ENCODE results near the gene TMEM256. TPM values are rescaled to one million over a fixed set of nuclear protein-coding genes. Genes with fewer than 3 reads are reported as not detected.

The TMEM256 gene
- total and polyA plus RNA-seq, 9 of the 15 experiments (the other 6 are each of a cell fraction or from before 2014, with no cell fraction given), result 43.4 to 177 (median 68.5) TPM

DNA sequence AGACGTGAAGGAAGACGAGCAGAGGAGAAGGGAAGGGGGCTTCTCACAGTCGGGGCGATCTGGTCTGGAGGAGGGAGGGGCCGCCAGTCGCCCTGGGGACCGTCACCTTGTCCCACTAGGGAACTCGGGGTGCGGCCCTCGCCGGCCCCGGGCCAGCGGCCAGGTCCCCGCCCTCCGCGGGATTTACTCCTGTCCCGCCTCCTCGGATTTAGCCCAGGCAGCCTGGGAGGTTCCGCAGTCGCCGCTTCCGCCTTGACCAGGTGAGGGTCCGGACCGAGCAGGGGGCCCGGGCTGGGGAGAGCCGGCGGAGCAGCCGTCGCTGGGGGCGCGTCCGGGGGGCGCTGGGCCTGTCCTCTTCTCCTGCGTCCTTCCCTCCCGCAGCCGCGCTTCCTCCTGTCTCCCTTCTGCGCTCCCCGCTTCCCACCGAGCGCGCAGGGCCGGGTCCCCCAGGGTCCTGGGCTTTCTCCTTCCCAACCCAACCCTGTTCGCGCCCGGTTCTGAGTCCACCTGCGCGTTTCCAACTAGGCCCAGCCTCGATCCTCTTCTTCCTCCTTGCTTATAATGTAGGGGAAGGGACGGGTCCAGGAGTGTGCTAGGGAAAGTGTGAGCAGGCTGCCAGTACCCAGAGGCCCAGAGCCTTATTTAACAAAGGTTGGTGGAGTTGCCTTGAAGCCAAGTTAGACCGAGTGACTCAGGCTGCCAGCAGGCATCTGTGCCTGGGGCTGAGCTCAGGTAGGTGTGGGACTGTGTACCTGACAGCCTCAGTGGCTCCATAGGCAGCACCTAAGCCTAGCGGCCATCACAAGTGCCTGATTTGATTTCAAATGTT, 22.8 kb downstream of the TMEM256 start, which contains the start of gene TNK1 (continued):
- TF ChIP-seq, protein P1, sequence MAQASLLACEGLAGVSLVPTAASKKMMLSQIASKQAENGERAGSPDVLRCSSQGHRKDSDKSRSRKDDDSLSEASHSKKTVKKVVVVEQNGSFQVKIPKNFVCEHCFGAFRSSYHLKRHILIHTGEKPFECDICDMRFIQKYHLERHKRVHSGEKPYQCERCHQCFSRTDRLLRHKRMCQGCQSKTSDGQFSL (CRISPR knock-in tag; IDR thresholded peaks at IDR 0.05), result no peak
- TF ChIP-seq, protein P1 (tag; IDR thresholded peaks at IDR 0.05), result no peak
- TF ChIP-seq ZNF133 (CRISPR knock-in tag; IDR thresholded peaks at IDR 0.05) (no peak), RBFOX2 (IDR thresholded peaks at IDR 0.05; ENCODE audit: low read depth, low read length) (peak; percentile 74), RBBP5 (IDR thresholded peaks at IDR 0.05; ENCODE audit: borderline replicate concordance, insufficient read depth, low read length, poor library complexity, severe bottlenecking) (no peak), SUPT5H (IDR thresholded peaks at IDR 0.05) (peak; percentile 36; the same call in 1 of the 2 replicates), L3MBTL2 (IDR thresholded peaks at IDR 0.05) (peak; percentile 41; the same call in 1 of the 2 replicates), HNRNPH1 (optimal IDR thresholded peaks at IDR 0.05; ENCODE audit: low read depth, low read length) (no peak), MYNN (IDR thresholded peaks at IDR 0.05) (no peak), MYNN (CRISPR knock-in tag; IDR thresholded peaks at IDR 0.05) (no peak), NFRKB (IDR thresholded peaks at IDR 0.05; ENCODE audit: low read depth) (no peak), PHF21A (IDR thresholded peaks at IDR 0.05; ENCODE audit: borderline replicate concordance, low read depth) (no peak), YY1 (IDR thresholded peaks at IDR 0.05; ENCODE audit: borderline replicate concordance in 1 of 3, control insufficient read depth in 1 of 3, extremely low read depth in 1 of 3, insufficient read depth in 3 of 3, insufficient read length in 1 of 3, insufficient replicate concordance in 2 of 3, low read depth in 1 of 3, low read length in 2 of 3) (no peak), RBM22 (IDR thresholded peaks at IDR 0.05; ENCODE audit: low read depth, low read length, poor library complexity, severe bottlenecking) (no peak), SMAD2 (IDR thresholded peaks at IDR 0.05; ENCODE audit: low read depth, low read length) (no peak), ZNF589 (CRISPR knock-in tag; IDR thresholded peaks at IDR 0.05; ENCODE audit: low read depth) (no peak)
- TF ChIP-seq, protein P2, sequence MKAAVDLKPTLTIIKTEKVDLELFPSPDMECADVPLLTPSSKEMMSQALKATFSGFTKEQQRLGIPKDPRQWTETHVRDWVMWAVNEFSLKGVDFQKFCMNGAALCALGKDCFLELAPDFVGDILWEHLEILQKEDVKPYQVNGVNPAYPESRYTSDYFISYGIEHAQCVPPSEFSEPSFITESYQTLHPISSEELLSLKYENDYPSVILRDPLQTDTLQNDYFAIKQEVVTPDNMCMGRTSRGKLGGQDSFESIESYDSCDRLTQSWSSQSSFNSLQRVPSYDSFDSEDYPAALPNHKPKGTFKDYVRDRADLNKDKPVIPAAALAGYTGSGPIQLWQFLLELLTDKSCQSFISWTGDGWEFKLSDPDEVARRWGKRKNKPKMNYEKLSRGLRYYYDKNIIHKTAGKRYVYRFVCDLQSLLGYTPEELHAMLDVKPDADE (conservative IDR thresholded peaks at IDR 0.05; ENCODE audit: control insufficient read depth, low read depth, low read length), result no peak
- TF ChIP-seq, protein P3, sequence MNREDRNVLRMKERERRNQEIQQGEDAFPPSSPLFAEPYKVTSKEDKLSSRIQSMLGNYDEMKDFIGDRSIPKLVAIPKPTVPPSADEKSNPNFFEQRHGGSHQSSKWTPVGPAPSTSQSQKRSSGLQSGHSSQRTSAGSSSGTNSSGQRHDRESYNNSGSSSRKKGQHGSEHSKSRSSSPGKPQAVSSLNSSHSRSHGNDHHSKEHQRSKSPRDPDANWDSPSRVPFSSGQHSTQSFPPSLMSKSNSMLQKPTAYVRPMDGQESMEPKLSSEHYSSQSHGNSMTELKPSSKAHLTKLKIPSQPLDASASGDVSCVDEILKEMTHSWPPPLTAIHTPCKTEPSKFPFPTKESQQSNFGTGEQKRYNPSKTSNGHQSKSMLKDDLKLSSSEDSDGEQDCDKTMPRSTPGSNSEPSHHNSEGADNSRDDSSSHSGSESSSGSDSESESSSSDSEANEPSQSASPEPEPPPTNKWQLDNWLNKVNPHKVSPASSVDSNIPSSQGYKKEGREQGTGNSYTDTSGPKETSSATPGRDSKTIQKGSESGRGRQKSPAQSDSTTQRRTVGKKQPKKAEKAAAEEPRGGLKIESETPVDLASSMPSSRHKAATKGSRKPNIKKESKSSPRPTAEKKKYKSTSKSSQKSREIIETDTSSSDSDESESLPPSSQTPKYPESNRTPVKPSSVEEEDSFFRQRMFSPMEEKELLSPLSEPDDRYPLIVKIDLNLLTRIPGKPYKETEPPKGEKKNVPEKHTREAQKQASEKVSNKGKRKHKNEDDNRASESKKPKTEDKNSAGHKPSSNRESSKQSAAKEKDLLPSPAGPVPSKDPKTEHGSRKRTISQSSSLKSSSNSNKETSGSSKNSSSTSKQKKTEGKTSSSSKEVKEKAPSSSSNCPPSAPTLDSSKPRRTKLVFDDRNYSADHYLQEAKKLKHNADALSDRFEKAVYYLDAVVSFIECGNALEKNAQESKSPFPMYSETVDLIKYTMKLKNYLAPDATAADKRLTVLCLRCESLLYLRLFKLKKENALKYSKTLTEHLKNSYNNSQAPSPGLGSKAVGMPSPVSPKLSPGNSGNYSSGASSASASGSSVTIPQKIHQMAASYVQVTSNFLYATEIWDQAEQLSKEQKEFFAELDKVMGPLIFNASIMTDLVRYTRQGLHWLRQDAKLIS (CRISPR knock-in tag; IDR thresholded peaks at IDR 0.05), result no peak
- TF ChIP-seq, protein P4, sequence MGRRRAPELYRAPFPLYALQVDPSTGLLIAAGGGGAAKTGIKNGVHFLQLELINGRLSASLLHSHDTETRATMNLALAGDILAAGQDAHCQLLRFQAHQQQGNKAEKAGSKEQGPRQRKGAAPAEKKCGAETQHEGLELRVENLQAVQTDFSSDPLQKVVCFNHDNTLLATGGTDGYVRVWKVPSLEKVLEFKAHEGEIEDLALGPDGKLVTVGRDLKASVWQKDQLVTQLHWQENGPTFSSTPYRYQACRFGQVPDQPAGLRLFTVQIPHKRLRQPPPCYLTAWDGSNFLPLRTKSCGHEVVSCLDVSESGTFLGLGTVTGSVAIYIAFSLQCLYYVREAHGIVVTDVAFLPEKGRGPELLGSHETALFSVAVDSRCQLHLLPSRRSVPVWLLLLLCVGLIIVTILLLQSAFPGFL (CRISPR knock-in tag; IDR thresholded peaks at IDR 0.05), result no peak
